GM12878 (cell line): ENCODE data around the gene WBP2NL. TPM values are rescaled to one million over a fixed set of nuclear protein-coding genes. Genes with fewer than 3 reads are reported as not detected.
A peak's percentile ranks its signal among the peaks of the same experiment; 100 is the strongest.

Experiments
- ATAC-seq: fragments of 200-7000 bp; cut with Tn5 transposase; 3 replicates; pipeline ENCODE4 v1.9.1; 2020; ENCODE audit warnings: mild to moderate bottlenecking, moderate library complexity
- BruUV-seq: library from RNA; stranded (reverse); fragments of 400-500 nt; replicated peaks from 2 replicates; lab custom pipeline; 2021; lab: Mats Ljungman, UMichigan
- CTCF ChIA-PET: fragments of 300-600 bp; sonication (Branson Sonifier 250); formaldehyde crosslinking; extraction: SDS; loops from one replicate; lab custom pipeline; 2021; ENCODE audit warnings: inconsistent platforms; lab: Yijun Ruan, JAX
- POLR2A ChIA-PET: fragments of 350-600 bp; formaldehyde crosslinking; extraction: SDS; loops from one replicate; lab custom pipeline; 2021; ENCODE audit warnings: inconsistent platforms; lab: Charles Lee
- RAD21 ChIA-PET: fragments of 300-600 bp; sonication (Branson Sonifier 250); formaldehyde crosslinking; loops from one replicate; lab custom pipeline; 2023; ENCODE audit warnings: antibody characterized with exemption; ENCODE audit not compliant: unreplicated experiment; lab: Charles Lee
- SMC1A ChIA-PET: fragments of 300-600 bp; sonication (Branson Sonifier 250); formaldehyde crosslinking; loops from one replicate; lab custom pipeline; 2023; ENCODE audit not compliant: unreplicated experiment, uncharacterized antibody; lab: Charles Lee
- DNase-seq: peaks from one replicate; pipeline ENCODE4 v3.0.0-alpha.2; 2011; ENCODE audit warnings: low read depth, low spot score
- FAIRE-seq: peaks from 3 replicates; lab custom pipeline; 2011; peaks lifted over from hg19 to GRCh38; lab: Jason Lieb, UNC
- H2AFZ ChIP-seq: 2 replicates; pipeline ENCODE4 v1.6.0; 2011; ENCODE audit warnings: low read depth, low read length, control low read depth; ENCODE audit not compliant: control insufficient read depth
- H3K27ac ChIP-seq: 2 replicates; pipeline ENCODE4 v1.5.1; 2011; ENCODE audit warnings: control low read depth; ENCODE audit not compliant: control insufficient read depth, insufficient read depth
- H3K27me3 ChIP-seq, 2 experiments: replicated peaks in 1 of 2; 2 replicates each; pipeline versions ENCODE4 v1.6.0 to v1.6.1; 2011; ENCODE audit warnings: low read length in 1 of 2; ENCODE audit not compliant: control insufficient read depth in 2 of 2, insufficient read depth in 2 of 2
- H3K36me3 ChIP-seq, 2 experiments: 2 replicates each; pipeline ENCODE4 v1.5.1; 2011; ENCODE audit warnings: low read length in 1 of 2; ENCODE audit not compliant: control insufficient read depth in 2 of 2, insufficient read depth in 2 of 2
- H3K4me1 ChIP-seq: 2 replicates; pipeline ENCODE4 v1.6.1; 2011; ENCODE audit warnings: mild to moderate bottlenecking, low read length, moderate library complexity, mixed read lengths; ENCODE audit not compliant: control insufficient read depth, insufficient read depth
- H3K4me2 ChIP-seq: 2 replicates; pipeline ENCODE4 v1.6.0; 2011; ENCODE audit warnings: control low read depth; ENCODE audit not compliant: control insufficient read depth, insufficient read depth
- H3K4me3 ChIP-seq: fragments of 200-600 bp; sonication (generic); 2 replicates; pipeline ENCODE4 v1.5.1; 2016
- H3K79me2 ChIP-seq: 2 replicates; pipeline ENCODE4 v1.6.0; 2011; ENCODE audit warnings: low read length; ENCODE audit not compliant: control insufficient read depth, insufficient read depth
- H3K9ac ChIP-seq: 2 replicates; pipeline ENCODE4 v1.8.0; 2011; ENCODE audit warnings: low read length, control low read depth, mixed read lengths; ENCODE audit not compliant: control insufficient read depth, insufficient read depth
- H3K9me3 ChIP-seq: replicated peaks from 3 replicates; pipeline ENCODE4 v1.5.1; 2011; ENCODE audit warnings: mild to moderate bottlenecking, low read length; ENCODE audit not compliant: control insufficient read depth, insufficient read depth
- H4K20me1 ChIP-seq: 2 replicates; pipeline ENCODE4 v1.6.0; 2011; ENCODE audit not compliant: control insufficient read depth, insufficient read depth
- ATF7 ChIP-seq: fragments of 450-650 bp; IDR thresholded peaks from 2 replicates; pipeline ENCODE4 v1.6.1; 2016; ENCODE audit warnings: low read depth, mild to moderate bottlenecking
- CEBPB ChIP-seq, 2 experiments: fragments of 150-350 bp in 1 of 2; IDR thresholded peaks; 2 replicates each; pipeline ENCODE4 v1.6.1; 2012 to 2014; ENCODE audit warnings: low read depth in 2 of 2, low read length in 2 of 2, borderline replicate concordance in 1 of 2, inconsistent platforms in 1 of 2
- CHD4 ChIP-seq: fragments of 200-600 bp; sonication (generic); IDR thresholded peaks from 2 replicates; pipeline ENCODE4 v1.6.1; 2016; ENCODE audit warnings: mild to moderate bottlenecking
- CREM ChIP-seq: IDR thresholded peaks from 2 replicates; pipeline ENCODE4 v1.6.1; 2014; ENCODE audit warnings: antibody characterized with exemption, low read depth
- FOS ChIP-seq: IDR thresholded peaks from 3 replicates; pipeline ENCODE4 v1.6.1; 2011; ENCODE audit warnings: borderline replicate concordance; ENCODE audit not compliant: insufficient read length; ENCODE audit errors: extremely low read depth
- HDAC2 ChIP-seq: fragments of 200-600 bp; sonication (generic); IDR thresholded peaks from 2 replicates; pipeline ENCODE4 v1.6.1; 2017
- HDGF ChIP-seq: fragments of 450-650 bp; IDR thresholded peaks from 2 replicates; pipeline ENCODE4 v1.6.1; 2016; ENCODE audit warnings: antibody characterized with exemption
- SMARCA5 ChIP-seq: fragments of 450-650 bp; IDR thresholded peaks from 2 replicates; pipeline ENCODE4 v1.6.1; 2017; ENCODE audit warnings: mild to moderate bottlenecking
- USF2 ChIP-seq: IDR thresholded peaks from 2 replicates; pipeline ENCODE4 v1.6.1; 2011; ENCODE audit warnings: low read depth, low read length, improper control_type of control experiment, borderline replicate concordance
- ZBTB11 ChIP-seq: fragments of 450-650 bp; formaldehyde crosslinking; IDR thresholded peaks from 2 replicates; pipeline ENCODE4 v1.5.0; 2022; ENCODE audit warnings: mild to moderate bottlenecking, missing genetic modification characterization
- ZNF217 ChIP-seq: fragments of 450-650 bp; IDR thresholded peaks from 2 replicates; pipeline ENCODE4 v1.6.1; 2017; ENCODE audit warnings: antibody characterized with exemption, mild to moderate bottlenecking
- ZNF384 ChIP-seq: IDR thresholded peaks from 2 replicates; pipeline ENCODE4 v1.6.1; 2012; ENCODE audit warnings: low read depth, mild to moderate bottlenecking, low read length, improper control_type of control experiment, borderline replicate concordance
- ZSCAN29 ChIP-seq: fragments of 450-650 bp; IDR thresholded peaks from 2 replicates; pipeline ENCODE4 v1.6.1; 2017; ENCODE audit warnings: mild to moderate bottlenecking, moderate library complexity
- WGBS: methylation state at CpG from one replicate; pipeline ENCODE4 v1.1.6; 2016; ENCODE audit warnings: low lambda C conversion rate; ENCODE audit not compliant: insufficient replicate concordance, insufficient coverage; ENCODE audit errors: missing lambda C conversion rate; 5-methylcytosine and 5-hydroxymethylcytosine counted together
- in situ Hi-C: fragments of 300-500 bp; cut with MboI; formaldehyde crosslinking; loops from 9 replicates; pipeline ENCODE4 v1.14.3; 2018; ENCODE audit warnings: mixed read lengths
- intact Hi-C: fragments of 100-400 bp; cut with micrococcal nuclease; formaldehyde crosslinking; loops from one replicate; pipeline ENCODE4 v1.14.2; 2022; ENCODE audit not compliant: unreplicated experiment
- polyA plus RNA-seq, 11 experiments: library from polyadenylated mRNA; depleted of rRNA in 4 of 11; unstranded in 6 of 11; stranded (reverse) in 5 of 11; fragments of >200 nt; fragmentation: Nextera tagmentation in 4 of 11; fragmentation: Illumina TruSeq in 1 of 11; extraction: Ambion mirVana in 4 of 11; extraction: Trizol in 1 of 11; gene quantifications; 1 replicate in 1 of 11; 2 replicates in 10 of 11; pipeline versions ENCODE4 v1.2.1 to v1.2.3, GENCODE V29; 2011 to 2016; ENCODE audit warnings: inconsistent platforms in 2 of 11, missing spikeins in 2 of 11, low read depth in 1 of 11
- total RNA-seq, 4 experiments: library from RNA; depleted of rRNA in 3 of 4; stranded (reverse); fragments of >200 nt in 3 of 4; fragmentation: Illumina TruSeq in 1 of 4; extraction: Trizol in 1 of 4; gene quantifications; 2 replicates each; pipeline versions ENCODE4 v1.2.1 to v1.2.3, GENCODE V29; 2013 to 2021
- TF ChIP-seq, protein P1 (sequence below): fragments of 450-650 bp; IDR thresholded peaks from 2 replicates; pipeline ENCODE4 v1.6.1; 2014; ENCODE audit warnings: mild to moderate bottlenecking
- TF ChIP-seq, protein P2 (sequence below): fragments of 450-650 bp; IDR thresholded peaks from 2 replicates; pipeline ENCODE4 v1.6.1; 2016; ENCODE audit warnings: mild to moderate bottlenecking
- TF ChIP-seq, protein P3 (sequence below): fragments of 450-650 bp; IDR thresholded peaks from 2 replicates; pipeline ENCODE4 v1.6.1; 2018; ENCODE audit warnings: borderline replicate concordance, mild to moderate bottlenecking; ENCODE audit not compliant: partially characterized antibody

The WBP2NL gene
- total and polyA plus RNA-seq, 10 of the 15 experiments (the other 5 are each of a cell fraction or from before 2014, with no cell fraction given): 0.46 to 1.9 (median 1.3) TPM

DNA sequence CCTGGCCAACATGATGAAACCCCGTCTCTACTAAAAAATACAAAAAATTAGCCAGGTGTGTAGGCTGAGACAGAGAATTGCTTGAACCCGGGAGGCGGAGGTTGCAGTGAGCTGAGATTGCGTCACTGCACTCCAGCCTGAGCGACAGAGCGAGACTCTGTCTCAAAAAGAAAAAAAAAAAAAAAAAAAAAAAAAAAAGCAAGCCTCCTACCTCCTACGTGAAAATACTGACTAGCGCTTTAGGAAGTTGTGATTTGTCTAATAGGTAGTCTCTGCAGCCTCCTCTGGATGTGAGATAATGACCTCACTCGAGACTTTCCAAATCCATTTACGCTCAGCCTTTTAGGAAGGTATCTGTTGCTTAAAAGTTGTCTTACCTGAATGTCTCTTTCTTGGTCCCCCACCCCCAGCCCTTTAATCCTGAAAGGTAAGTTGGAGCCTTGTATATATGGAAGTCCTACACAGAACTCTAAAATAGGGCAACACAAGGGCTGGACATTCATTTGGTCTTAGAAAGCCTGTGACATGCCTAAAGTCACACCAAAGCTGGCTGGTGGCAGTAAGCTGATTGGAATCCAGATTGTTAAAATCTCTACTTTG is 23.8 kb upstream of the WBP2NL start:
- WGBS: 1% methylated on average over 10 of the region's 10 CpGs
- no peak overlapping the region for H3K9ac ChIP-seq
- no peak overlapping the region for H2AFZ ChIP-seq
- peaks cover 5 to 12% of the 10 kb centered on the region in 2 experiments for H3K27me3 ChIP-seq
- FAIRE-seq (no peak), DNase-seq (no peak), ATAC-seq (peak; percentile 43)
- ChIA-PET POLR2A (interaction anchor here (0.6 kb wide), 2 partner anchors 73 to 115 kb away, joined by 3 read pairs; no protein-coding TSS in a partner anchor), SMC1A (no interaction called here), CTCF (interaction anchor here (0.6 kb wide), 1 partner anchor 244 kb away, joined by 3 read pairs; no protein-coding TSS in a partner anchor), RAD21 (no interaction called here)
- BruUV-seq: no TSS peak
- H3K27ac ChIP-seq: no peak overlapping the region
- intact Hi-C loops: no loop called here
- H4K20me1 ChIP-seq: no peaks in the 10 kb centered on the region
- H3K36me3 ChIP-seq: no peaks in the 10 kb centered on the region
- peaks cover 7% of the 10 kb centered on the region for H3K4me1 ChIP-seq
- in situ Hi-C loops: no loop called here
- no peak overlapping the region for H3K4me2 ChIP-seq
- no peaks in the 10 kb centered on the region for H3K9me3 ChIP-seq
- H3K79me2 ChIP-seq: no peaks in the 10 kb centered on the region
- H3K4me3 ChIP-seq: no peak overlapping the region
- TF ChIP-seq SMARCA5 (no peak), HDAC2 (no peak), CHD4 (no peak), ZNF384 (peak; percentile 42; the same call in 1 of the 2 replicates), ZNF217 (no peak), USF2 (no peak), ZSCAN29 (no peak), CEBPB (IDR thresholded peaks at IDR 0.05; ENCODE audit: borderline replicate concordance in 1 of 2, low read depth in 2 of 2, low read length in 2 of 2) (no peak), HDGF (no peak), CREM (no peak), FOS (no peak), ZBTB11 (CRISPR knock-in tag) (no peak), ATF7 (peak; percentile 75)
- TF ChIP-seq, protein P1, sequence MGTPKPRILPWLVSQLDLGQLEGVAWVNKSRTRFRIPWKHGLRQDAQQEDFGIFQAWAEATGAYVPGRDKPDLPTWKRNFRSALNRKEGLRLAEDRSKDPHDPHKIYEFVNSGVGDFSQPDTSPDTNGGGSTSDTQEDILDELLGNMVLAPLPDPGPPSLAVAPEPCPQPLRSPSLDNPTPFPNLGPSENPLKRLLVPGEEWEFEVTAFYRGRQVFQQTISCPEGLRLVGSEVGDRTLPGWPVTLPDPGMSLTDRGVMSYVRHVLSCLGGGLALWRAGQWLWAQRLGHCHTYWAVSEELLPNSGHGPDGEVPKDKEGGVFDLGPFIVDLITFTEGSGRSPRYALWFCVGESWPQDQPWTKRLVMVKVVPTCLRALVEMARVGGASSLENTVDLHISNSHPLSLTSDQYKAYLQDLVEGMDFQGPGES: no peak
- TF ChIP-seq, protein P2, sequence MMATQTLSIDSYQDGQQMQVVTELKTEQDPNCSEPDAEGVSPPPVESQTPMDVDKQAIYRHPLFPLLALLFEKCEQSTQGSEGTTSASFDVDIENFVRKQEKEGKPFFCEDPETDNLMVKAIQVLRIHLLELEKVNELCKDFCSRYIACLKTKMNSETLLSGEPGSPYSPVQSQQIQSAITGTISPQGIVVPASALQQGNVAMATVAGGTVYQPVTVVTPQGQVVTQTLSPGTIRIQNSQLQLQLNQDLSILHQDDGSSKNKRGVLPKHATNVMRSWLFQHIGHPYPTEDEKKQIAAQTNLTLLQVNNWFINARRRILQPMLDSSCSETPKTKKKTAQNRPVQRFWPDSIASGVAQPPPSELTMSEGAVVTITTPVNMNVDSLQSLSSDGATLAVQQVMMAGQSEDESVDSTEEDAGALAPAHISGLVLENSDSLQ: peak; percentile 84
- TF ChIP-seq, protein P3, sequence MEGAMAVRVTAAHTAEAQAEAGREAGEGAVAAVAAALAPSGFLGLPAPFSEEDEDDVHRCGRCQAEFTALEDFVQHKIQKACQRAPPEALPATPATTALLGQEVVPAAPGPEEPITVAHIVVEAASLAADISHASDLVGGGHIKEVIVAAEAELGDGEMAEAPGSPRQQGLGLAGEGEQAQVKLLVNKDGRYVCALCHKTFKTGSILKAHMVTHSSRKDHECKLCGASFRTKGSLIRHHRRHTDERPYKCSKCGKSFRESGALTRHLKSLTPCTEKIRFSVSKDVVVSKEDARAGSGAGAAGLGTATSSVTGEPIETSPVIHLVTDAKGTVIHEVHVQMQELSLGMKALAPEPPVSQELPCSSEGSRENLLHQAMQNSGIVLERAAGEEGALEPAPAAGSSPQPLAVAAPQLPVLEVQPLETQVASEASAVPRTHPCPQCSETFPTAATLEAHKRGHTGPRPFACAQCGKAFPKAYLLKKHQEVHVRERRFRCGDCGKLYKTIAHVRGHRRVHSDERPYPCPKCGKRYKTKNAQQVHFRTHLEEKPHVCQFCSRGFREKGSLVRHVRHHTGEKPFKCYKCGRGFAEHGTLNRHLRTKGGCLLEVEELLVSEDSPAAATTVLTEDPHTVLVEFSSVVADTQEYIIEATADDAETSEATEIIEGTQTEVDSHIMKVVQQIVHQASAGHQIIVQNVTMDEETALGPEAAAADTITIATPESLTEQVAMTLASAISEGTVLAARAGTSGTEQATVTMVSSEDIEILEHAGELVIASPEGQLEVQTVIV: no peak
